ENCODE measurements around the gene FBXO21.
"Not testable (repeated sequence)": the region's sequence is repeated elsewhere in the genome, so short reads cannot be mapped to it uniquely, and the experiment has no call there.

FBXO21 gene

GRCh38 chr12:117098024-117098360 is 92.3 kb downstream of the FBXO21 start:
- H3K27me3 ChIP-seq (ENCODE audit: insufficient read depth, low read length): peaks cover 55% of the 10 kb centered on the region
- no peaks in the 10 kb centered on the region; the same call in 1 of the 2 replicates for H3K4me1 ChIP-seq (ENCODE audit: insufficient read depth, low read length)
- no peaks in the 10 kb centered on the region for H3K9me3 ChIP-seq (ENCODE audit: insufficient read depth, low read depth, low read length)
- H3K9ac ChIP-seq (ENCODE audit: low read depth, low read length): no peak overlapping the region
- no peaks in the 10 kb centered on the region for H3K36me3 ChIP-seq (ENCODE audit: insufficient read depth, low read depth, low read length)
- peak overlapping the region; percentile 77; the same call in 1 of the 2 replicates for H3K4me3 ChIP-seq (ENCODE audit: low read length)
- H3K27ac ChIP-seq (ENCODE audit: low read length): no peak overlapping the region

GRCh38 chr12:117097159-117097558 is 93.1 kb downstream of the FBXO21 start:
- H3K4me3 ChIP-seq (ENCODE audit: low read length): no peak overlapping the region
- H3K9ac ChIP-seq (ENCODE audit: low read depth, low read length): no peak overlapping the region
- no peaks in the 10 kb centered on the region for H3K9me3 ChIP-seq (ENCODE audit: insufficient read depth, low read depth, low read length)
- H3K27ac ChIP-seq (ENCODE audit: low read length): no peak overlapping the region
- H3K27me3 ChIP-seq (ENCODE audit: insufficient read depth, low read length): peaks cover 55% of the 10 kb centered on the region
- no peaks in the 10 kb centered on the region for H3K4me1 ChIP-seq (ENCODE audit: insufficient read depth, low read length)
- H3K36me3 ChIP-seq (ENCODE audit: insufficient read depth, low read depth, low read length): no peaks in the 10 kb centered on the region

- Histone ChIP-seq H3K4me3 (ENCODE audit: low read length) (no peak overlapping the region), H3K9me3 (ENCODE audit: insufficient read depth, low read depth, low read length) (no peaks in the 10 kb centered on the region), H3K4me1 (ENCODE audit: insufficient read depth, low read length) (no peaks in the 10 kb centered on the region), H3K27ac (ENCODE audit: low read length) (no peak overlapping the region), H3K9ac (ENCODE audit: low read depth, low read length) (no peak overlapping the region), H3K27me3 (ENCODE audit: insufficient read depth, low read length) (peaks cover 55% of the 10 kb centered on the region), H3K36me3 (ENCODE audit: insufficient read depth, low read depth, low read length) (no peaks in the 10 kb centered on the region)
Measured at GRCh38 chr12:117096501-117097042, 93.7 kb downstream of the FBXO21 start.

- not testable (repeated sequence) for H3K36me3 ChIP-seq (ENCODE audit: insufficient read depth, low read depth, low read length); H3K9me3 ChIP-seq (ENCODE audit: insufficient read depth, low read depth, low read length); H3K4me3 ChIP-seq (ENCODE audit: low read length); H3K9ac ChIP-seq (ENCODE audit: low read depth, low read length); H3K27ac ChIP-seq (ENCODE audit: low read length); H3K4me1 ChIP-seq (ENCODE audit: insufficient read depth, low read length)
- peaks cover 45% of the 10 kb centered on the region for H3K27me3 ChIP-seq (ENCODE audit: insufficient read depth, low read length)
Measured at GRCh38 chr12:117095191-117095590, 95.1 kb downstream of the FBXO21 start.

- H3K9me3 ChIP-seq (ENCODE audit: insufficient read depth, low read depth, low read length): peaks cover 11% of the 10 kb centered on the region; the same call in 1 of the 2 replicates
- no peak overlapping the region for H3K9ac ChIP-seq (ENCODE audit: low read depth, low read length)
- no peaks in the 10 kb centered on the region for H3K4me1 ChIP-seq (ENCODE audit: insufficient read depth, low read length)
- H3K27ac ChIP-seq (ENCODE audit: low read length): no peak overlapping the region
- H3K4me3 ChIP-seq (ENCODE audit: low read length): no peak overlapping the region
- H3K36me3 ChIP-seq (ENCODE audit: insufficient read depth, low read depth, low read length): no peaks in the 10 kb centered on the region
- peaks cover 35% of the 10 kb centered on the region for H3K27me3 ChIP-seq (ENCODE audit: insufficient read depth, low read length)
Measured at GRCh38 chr12:117093918-117094630, 96.2 kb downstream of the FBXO21 start.

GRCh38 chr12:117093431-117093830 is 96.8 kb downstream of the FBXO21 start:
- H3K9ac ChIP-seq (ENCODE audit: low read depth, low read length): no peak overlapping the region
- no peaks in the 10 kb centered on the region for H3K36me3 ChIP-seq (ENCODE audit: insufficient read depth, low read depth, low read length)
- no peak overlapping the region for H3K4me3 ChIP-seq (ENCODE audit: low read length)
- H3K4me1 ChIP-seq (ENCODE audit: insufficient read depth, low read length): no peaks in the 10 kb centered on the region
- peaks cover 29% of the 10 kb centered on the region for H3K27me3 ChIP-seq (ENCODE audit: insufficient read depth, low read length)
- H3K9me3 ChIP-seq (ENCODE audit: insufficient read depth, low read depth, low read length): peaks cover 11% of the 10 kb centered on the region; the same call in 1 of the 2 replicates
- no peak overlapping the region for H3K27ac ChIP-seq (ENCODE audit: low read length)

- no peaks in the 10 kb centered on the region for H3K4me1 ChIP-seq (ENCODE audit: insufficient read depth, low read length)
- no peak overlapping the region for H3K27ac ChIP-seq (ENCODE audit: low read length)
- H3K36me3 ChIP-seq (ENCODE audit: insufficient read depth, low read depth, low read length): no peaks in the 10 kb centered on the region
- H3K27me3 ChIP-seq (ENCODE audit: insufficient read depth, low read length): peaks cover 23% of the 10 kb centered on the region
- peaks cover 11% of the 10 kb centered on the region; the same call in 1 of the 2 replicates for H3K9me3 ChIP-seq (ENCODE audit: insufficient read depth, low read depth, low read length)
- H3K9ac ChIP-seq (ENCODE audit: low read depth, low read length): no peak overlapping the region
- no peak overlapping the region for H3K4me3 ChIP-seq (ENCODE audit: low read length)
Measured at GRCh38 chr12:117092886-117093285, 97.4 kb downstream of the FBXO21 start.

GRCh38 chr12:117092511-117092780 is 97.8 kb downstream of the FBXO21 start:
- no peak overlapping the region for H3K4me3 ChIP-seq (ENCODE audit: low read length)
- H3K27me3 ChIP-seq (ENCODE audit: insufficient read depth, low read length): peaks cover 19% of the 10 kb centered on the region
- peaks cover 11% of the 10 kb centered on the region; the same call in 1 of the 2 replicates for H3K9me3 ChIP-seq (ENCODE audit: insufficient read depth, low read depth, low read length)
- no peak overlapping the region for H3K9ac ChIP-seq (ENCODE audit: low read depth, low read length)
- no peaks in the 10 kb centered on the region for H3K4me1 ChIP-seq (ENCODE audit: insufficient read depth, low read length)
- H3K36me3 ChIP-seq (ENCODE audit: insufficient read depth, low read depth, low read length): no peaks in the 10 kb centered on the region
- no peak overlapping the region for H3K27ac ChIP-seq (ENCODE audit: low read length)

All from iPS-20b (cell line).